PC-3 (cell line): ENCODE data around the gene AMFR. TPM values are rescaled to one million over a fixed set of nuclear protein-coding genes. Genes with fewer than 3 reads are reported as not detected.
"Not testable (repeated sequence)": the region's sequence is repeated elsewhere in the genome, so short reads cannot be mapped to it uniquely, and the experiment has no call there.

Experiments used
- ATAC-seq: fragments of 200-7000 bp; cut with Tn5 transposase; 2 replicates; pipeline ENCODE4 v1.9.1; 2020; ENCODE audit warnings: mild to moderate bottlenecking, moderate library complexity
- BruUV-seq: library from RNA; stranded (reverse); fragments of 400-500 nt; replicated peaks from 2 replicates; lab custom pipeline; 2021; lab: Mats Ljungman, UMichigan
- CTCF ChIA-PET: fragments of 300-600 bp; sonication (Branson Sonifier 250); formaldehyde crosslinking; loops from one replicate; lab custom pipeline; 2022; ENCODE audit warnings: antibody characterized with exemption; lab: Charles Lee
- POLR2A ChIA-PET: fragments of 300-600 bp; sonication (Branson Sonifier 250); formaldehyde crosslinking; loops from one replicate; lab custom pipeline; 2022; ENCODE audit warnings: antibody characterized with exemption; ENCODE audit not compliant: unreplicated experiment; lab: Charles Lee
- DNase-seq: peaks from one replicate; pipeline ENCODE4 v3.0.0-alpha.2; 2015
- H2AFZ ChIP-seq: fragments of 300-600 bp; sonication (generic); 2 replicates; pipeline ENCODE4 v1.6.0; 2016; ENCODE audit warnings: antibody characterized with exemption, low read length
- H3F3A ChIP-seq: fragments of 300-600 bp; sonication (generic); one replicate; pipeline ENCODE4 v1.6.0; 2017; ENCODE audit warnings: antibody characterized with exemption, low read length, control low read depth, mild to moderate bottlenecking; ENCODE audit not compliant: unreplicated experiment
- H3K27ac ChIP-seq: fragments of 300-600 bp; sonication (generic); 2 replicates; pipeline ENCODE4 v1.5.1; 2016; ENCODE audit warnings: mild to moderate bottlenecking, low read length
- H3K27me3 ChIP-seq: fragments of 300-600 bp; sonication (generic); 2 replicates; pipeline ENCODE4 v1.6.1; 2016; ENCODE audit warnings: low read length, mixed read lengths
- H3K36me3 ChIP-seq: fragments of 300-600 bp; sonication (generic); 2 replicates; pipeline ENCODE4 v1.6.1; 2016; ENCODE audit warnings: low read depth, mixed run types, low read length, mixed read lengths
- H3K4me1 ChIP-seq: fragments of 300-600 bp; sonication (generic); 2 replicates; pipeline ENCODE4 v1.5.1; 2016; ENCODE audit warnings: low read length; ENCODE audit not compliant: insufficient read depth
- H3K4me2 ChIP-seq: fragments of 300-600 bp; sonication (generic); 2 replicates; pipeline ENCODE4 v1.6.0; 2016; ENCODE audit warnings: low read length
- H3K4me3 ChIP-seq: fragments of 300-600 bp; sonication (generic); 2 replicates; pipeline ENCODE4 v1.5.1; 2016; ENCODE audit warnings: mild to moderate bottlenecking, low read length, mixed read lengths
- H3K79me2 ChIP-seq: fragments of 300-600 bp; sonication (generic); 2 replicates; pipeline ENCODE4 v1.6.1; 2017; ENCODE audit warnings: low read length, mixed read lengths
- H3K9ac ChIP-seq: fragments of 300-600 bp; sonication (generic); 2 replicates; pipeline ENCODE4 v1.6.0; 2016; ENCODE audit warnings: mild to moderate bottlenecking, low read length
- H3K9me2 ChIP-seq: fragments of 300-600 bp; sonication (generic); replicated peaks from 2 replicates; pipeline ENCODE4 v1.6.1; 2016; ENCODE audit warnings: mixed run types, low read length, mixed read lengths
- H3K9me3 ChIP-seq: fragments of 300-600 bp; sonication (generic); 2 replicates; pipeline ENCODE4 v1.6.1; 2016; ENCODE audit warnings: low read length, mixed read lengths
- H4K20me1 ChIP-seq: fragments of 300-600 bp; sonication (generic); 2 replicates; pipeline ENCODE4 v1.6.1; 2016; ENCODE audit warnings: low read length, mixed read lengths
- EZH2 ChIP-seq: fragments of 300-600 bp; sonication (generic); IDR thresholded peaks from one replicate; pipeline ENCODE4 v1.6.1; 2017; ENCODE audit warnings: antibody characterized with exemption, mild to moderate bottlenecking, low read length; ENCODE audit not compliant: unreplicated experiment
- EZH2phosphoT487 ChIP-seq: fragments of 300-600 bp; sonication (generic); IDR thresholded peaks from 2 replicates; pipeline ENCODE4 v1.6.1; 2018; ENCODE audit warnings: mild to moderate bottlenecking, antibody characterized with exemption, low read length, borderline replicate concordance
- intact Hi-C: fragments of 100-400 bp; cut with micrococcal nuclease; formaldehyde crosslinking; loops from 2 replicates; pipeline ENCODE4 v1.9.0; 2023
- total RNA-seq: library from RNA; depleted of rRNA; stranded (reverse); fragments of >200 nt; gene quantifications from 2 replicates; pipeline ENCODE4 v1.2.3, GENCODE V29; 2014
- TF ChIP-seq, protein P1 (sequence below): fragments of 300-600 bp; sonication (generic); conservative IDR thresholded peaks from 2 replicates; pipeline ENCODE4 v1.5.1; 2017; ENCODE audit warnings: antibody characterized with exemption, low read depth, mild to moderate bottlenecking, low read length

The AMFR gene
- total RNA-seq, 1 experiment from 2014 or later, result 98.9 TPM

DNA sequence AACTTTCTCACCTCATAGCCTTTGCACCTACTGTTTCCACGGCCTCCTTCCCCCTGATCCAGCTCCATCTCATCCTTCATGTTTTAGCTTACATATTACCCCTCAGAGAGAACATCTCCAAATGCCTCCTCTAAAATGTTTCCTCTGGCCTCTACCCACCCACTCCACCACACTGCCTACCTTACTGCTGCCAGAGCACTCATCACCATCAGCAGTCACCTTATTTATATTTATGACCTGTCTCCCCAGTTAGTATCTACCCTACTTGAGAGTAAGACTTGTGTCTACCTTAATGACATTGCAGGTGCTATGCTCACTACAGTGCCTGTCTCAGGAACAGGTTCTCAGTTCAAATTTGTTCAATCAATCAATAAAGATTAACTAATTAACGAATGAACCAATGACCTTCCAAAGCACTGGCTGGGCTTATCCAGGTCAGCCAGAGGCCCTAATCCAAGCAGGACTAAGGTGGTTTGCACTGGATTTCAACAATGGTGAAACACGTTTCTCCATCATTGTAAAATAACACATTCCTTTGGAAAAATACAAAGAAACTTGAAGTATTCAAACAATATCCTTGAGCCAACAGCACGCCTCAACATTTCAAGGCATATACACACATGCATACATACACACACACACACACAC lies 41.1 kb downstream of the AMFR start:
- ATAC-seq, result no peak
- Histone ChIP-seq H3F3A (peaks cover 4% of the 10 kb centered on the region), H3K9me3 (no peaks in the 10 kb centered on the region), H2AFZ (no peak overlapping the region), H3K9me2 (no peaks in the 10 kb centered on the region), H3K36me3 (peaks cover 28% of the 10 kb centered on the region), H3K4me2 (no peak overlapping the region), H3K4me1 (peaks cover 15% of the 10 kb centered on the region), H3K27ac (no peak overlapping the region), H3K27me3 (no peaks in the 10 kb centered on the region), H3K9ac (no peak overlapping the region), H3K79me2 (no peaks in the 10 kb centered on the region), H3K4me3 (no peak overlapping the region), H4K20me1 (no peaks in the 10 kb centered on the region)
- BruUV-seq, result no TSS peak
- no peak for TF ChIP-seq EZH2
- CTCF ChIA-PET, result no interaction called here
- no peak for DNase-seq
- POLR2A ChIA-PET, result no interaction called here
- intact Hi-C loops, result no loop called here

DNA sequence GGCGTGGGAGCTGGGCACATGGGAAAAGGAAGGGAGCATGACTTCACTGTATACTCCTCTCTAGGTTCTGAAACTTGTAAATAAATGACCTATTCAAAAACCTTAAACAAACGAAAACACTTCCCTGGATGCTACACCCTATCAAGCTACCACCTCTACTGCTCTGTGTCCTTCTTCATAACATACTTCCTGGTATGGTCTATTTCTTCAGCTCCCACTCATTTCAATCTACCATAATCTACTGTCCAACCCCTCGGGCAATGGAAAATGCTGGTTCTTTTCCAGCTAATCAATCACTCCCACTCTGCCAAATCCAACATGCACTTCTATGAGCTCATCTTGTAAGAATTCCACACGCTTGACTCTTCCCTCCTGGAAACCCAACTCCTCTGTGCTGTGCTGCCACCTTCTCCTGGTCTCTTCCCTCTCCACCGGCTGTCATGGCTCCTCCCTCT lies 42.4 kb downstream of the AMFR start:
- ATAC-seq (peak; percentile 98), DNase-seq (peak; percentile 86)
- H3K9me2 ChIP-seq, result no peaks in the 10 kb centered on the region
- no peak overlapping the region for H2AFZ ChIP-seq
- BruUV-seq, result no TSS peak
- peaks cover 24% of the 10 kb centered on the region for H3K36me3 ChIP-seq
- TF ChIP-seq EZH2 (no peak), EZH2phosphoT487 (no peak)
- TF ChIP-seq, protein P1, sequence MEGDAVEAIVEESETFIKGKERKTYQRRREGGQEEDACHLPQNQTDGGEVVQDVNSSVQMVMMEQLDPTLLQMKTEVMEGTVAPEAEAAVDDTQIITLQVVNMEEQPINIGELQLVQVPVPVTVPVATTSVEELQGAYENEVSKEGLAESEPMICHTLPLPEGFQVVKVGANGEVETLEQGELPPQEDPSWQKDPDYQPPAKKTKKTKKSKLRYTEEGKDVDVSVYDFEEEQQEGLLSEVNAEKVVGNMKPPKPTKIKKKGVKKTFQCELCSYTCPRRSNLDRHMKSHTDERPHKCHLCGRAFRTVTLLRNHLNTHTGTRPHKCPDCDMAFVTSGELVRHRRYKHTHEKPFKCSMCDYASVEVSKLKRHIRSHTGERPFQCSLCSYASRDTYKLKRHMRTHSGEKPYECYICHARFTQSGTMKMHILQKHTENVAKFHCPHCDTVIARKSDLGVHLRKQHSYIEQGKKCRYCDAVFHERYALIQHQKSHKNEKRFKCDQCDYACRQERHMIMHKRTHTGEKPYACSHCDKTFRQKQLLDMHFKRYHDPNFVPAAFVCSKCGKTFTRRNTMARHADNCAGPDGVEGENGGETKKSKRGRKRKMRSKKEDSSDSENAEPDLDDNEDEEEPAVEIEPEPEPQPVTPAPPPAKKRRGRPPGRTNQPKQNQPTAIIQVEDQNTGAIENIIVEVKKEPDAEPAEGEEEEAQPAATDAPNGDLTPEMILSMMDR, result no peak
- intact Hi-C loops, result no loop called here
- peak overlapping the region; percentile 56 for H3K27ac ChIP-seq
- no peak overlapping the region for H3K4me3 ChIP-seq
- H3K4me1 ChIP-seq, result peaks cover 15% of the 10 kb centered on the region
- ChIA-PET CTCF (no interaction called here), POLR2A (no interaction called here)
- H3K9me3 ChIP-seq, result no peaks in the 10 kb centered on the region
- H3K9ac ChIP-seq, result no peak overlapping the region
- H3K4me2 ChIP-seq, result peak overlapping the region; percentile 39; the same call in 1 of the 2 replicates
- H3F3A ChIP-seq, result peaks cover 4% of the 10 kb centered on the region
- no peaks in the 10 kb centered on the region for H3K27me3 ChIP-seq
- no peaks in the 10 kb centered on the region for H3K79me2 ChIP-seq
- no peaks in the 10 kb centered on the region for H4K20me1 ChIP-seq

DNA sequence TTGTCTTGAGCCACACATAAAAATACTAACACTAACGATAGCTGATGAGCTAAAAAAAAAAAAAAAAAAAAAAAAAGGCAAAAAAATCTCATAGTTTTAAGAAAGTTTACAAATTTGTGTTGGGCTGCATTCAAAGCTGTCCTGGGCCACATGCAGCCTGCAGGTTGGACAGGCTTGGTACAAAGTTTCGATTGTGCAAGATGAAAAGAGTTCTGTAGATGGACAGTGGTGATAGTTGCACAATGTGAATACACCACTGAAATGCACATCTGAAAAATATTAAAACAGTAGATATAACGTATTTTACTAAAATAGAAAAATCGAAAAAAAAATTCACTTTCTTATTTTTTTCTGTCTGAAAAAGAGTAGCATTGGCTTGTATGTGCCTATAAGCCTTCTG lies 42.9 kb downstream of the AMFR start:
- ATAC-seq (no peak), DNase-seq (no peak)
- Histone ChIP-seq H3K4me2 (peak overlapping the region; percentile 39; the same call in 1 of the 2 replicates), H3K36me3 (peaks cover 24% of the 10 kb centered on the region), H3K9me3 (no peaks in the 10 kb centered on the region), H3K27me3 (no peaks in the 10 kb centered on the region), H3K4me3 (no peak overlapping the region), H4K20me1 (no peaks in the 10 kb centered on the region), H3K9ac (no peak overlapping the region), H3K9me2 (no peaks in the 10 kb centered on the region), H3F3A (peaks cover 4% of the 10 kb centered on the region), H3K4me1 (peaks cover 15% of the 10 kb centered on the region), H3K79me2 (no peaks in the 10 kb centered on the region), H2AFZ (no peak overlapping the region), H3K27ac (peak overlapping the region; percentile 56)
- intact Hi-C loops, result no loop called here
- TF ChIP-seq EZH2, result no peak
- TF ChIP-seq EZH2phosphoT487, result no peak
- TF ChIP-seq, protein P1, result no peak
- POLR2A ChIA-PET, result no interaction called here
- no TSS peak for BruUV-seq
- CTCF ChIA-PET, result no interaction called here

DNA sequence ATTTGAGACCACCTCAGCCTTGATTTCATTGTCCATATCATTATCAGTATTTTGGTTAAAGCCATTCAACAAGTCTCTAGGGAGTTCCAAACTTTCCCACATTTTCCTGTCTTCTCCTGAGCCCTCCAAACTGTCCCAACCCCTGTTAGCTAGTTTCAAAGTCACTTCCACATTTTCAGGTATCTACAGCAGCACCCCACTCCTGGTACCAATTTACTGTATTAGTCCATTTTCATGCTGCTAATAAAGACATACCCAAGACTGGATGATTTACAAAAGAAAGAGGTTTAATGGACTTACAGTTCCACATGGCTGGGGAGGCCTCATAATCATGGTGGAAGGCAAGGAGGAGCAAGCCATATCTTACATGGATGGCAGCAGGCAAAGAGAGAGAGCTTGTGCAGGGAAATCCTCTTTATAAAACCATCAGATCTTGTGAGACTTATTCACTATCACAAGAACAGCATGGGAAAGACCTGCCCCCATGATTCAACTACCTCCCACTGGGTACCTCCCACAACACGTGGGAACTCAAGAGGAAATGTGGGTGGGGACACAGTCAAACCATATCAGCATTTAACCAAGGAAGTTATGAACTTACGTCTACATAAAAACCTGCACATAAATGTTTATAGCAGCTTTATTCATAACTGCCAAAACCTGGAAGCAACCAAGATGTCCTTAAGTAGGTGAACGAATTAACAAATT lies 44.4 kb downstream of the AMFR start:
- Histone ChIP-seq H3K36me3 (peaks cover 24% of the 10 kb centered on the region), H3K4me1 (peaks cover 15% of the 10 kb centered on the region)
- ATAC-seq, H3K79me2 ChIP-seq, H4K20me1 ChIP-seq, H3K27ac ChIP-seq, H3K9me2 ChIP-seq, DNase-seq, H3K9ac ChIP-seq, intact Hi-C loops, H3K27me3 ChIP-seq, H3K9me3 ChIP-seq, CTCF ChIA-PET, BruUV-seq, H3F3A ChIP-seq, POLR2A ChIA-PET, H3K4me3 ChIP-seq, H2AFZ ChIP-seq, H3K4me2 ChIP-seq: not testable (repeated sequence)

DNA sequence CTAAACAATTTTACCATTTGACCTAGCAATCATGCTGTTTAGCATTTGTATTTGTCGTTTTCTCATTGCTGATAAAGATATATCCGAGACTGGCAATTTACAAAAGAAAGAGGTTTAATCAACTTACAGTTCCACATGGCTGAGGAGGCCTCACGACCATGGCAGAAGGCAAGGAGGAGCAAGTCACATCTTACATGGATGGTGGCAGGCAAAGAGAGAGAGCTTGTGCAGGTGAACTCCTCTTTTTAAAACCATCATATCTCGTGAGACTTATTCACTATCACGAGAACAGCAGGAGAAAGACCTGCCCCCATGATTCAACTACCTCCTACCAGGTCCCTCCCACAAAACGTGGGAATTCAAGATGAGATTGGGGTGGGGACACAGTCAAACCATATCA lies 46.3 kb downstream of the AMFR start:
- H3K9ac ChIP-seq, ATAC-seq, H4K20me1 ChIP-seq, H3K9me3 ChIP-seq, BruUV-seq, H3K4me2 ChIP-seq, intact Hi-C loops, H3K27me3 ChIP-seq, H3K9me2 ChIP-seq, POLR2A ChIA-PET, H3K4me3 ChIP-seq, CTCF ChIA-PET, H3K27ac ChIP-seq, H3F3A ChIP-seq, H2AFZ ChIP-seq, DNase-seq, H3K79me2 ChIP-seq: not testable (repeated sequence)
- peaks cover 24% of the 10 kb centered on the region for H3K36me3 ChIP-seq
- H3K4me1 ChIP-seq, result peaks cover 15% of the 10 kb centered on the region
